G401.6 (cell line): Measurements from ENCODE around the gene KASH5.
"Not testable (repeated sequence)": the region's sequence is repeated elsewhere in the genome, so short reads cannot be mapped to it uniquely, and the experiment has no call there.

ENCODE experiments used
- FAIRE-seq: peaks from 2 replicates; lab custom pipeline; 2012; peaks lifted over from hg19 to GRCh38; lab: Jason Lieb, UNC

The KASH5 gene

DNA sequence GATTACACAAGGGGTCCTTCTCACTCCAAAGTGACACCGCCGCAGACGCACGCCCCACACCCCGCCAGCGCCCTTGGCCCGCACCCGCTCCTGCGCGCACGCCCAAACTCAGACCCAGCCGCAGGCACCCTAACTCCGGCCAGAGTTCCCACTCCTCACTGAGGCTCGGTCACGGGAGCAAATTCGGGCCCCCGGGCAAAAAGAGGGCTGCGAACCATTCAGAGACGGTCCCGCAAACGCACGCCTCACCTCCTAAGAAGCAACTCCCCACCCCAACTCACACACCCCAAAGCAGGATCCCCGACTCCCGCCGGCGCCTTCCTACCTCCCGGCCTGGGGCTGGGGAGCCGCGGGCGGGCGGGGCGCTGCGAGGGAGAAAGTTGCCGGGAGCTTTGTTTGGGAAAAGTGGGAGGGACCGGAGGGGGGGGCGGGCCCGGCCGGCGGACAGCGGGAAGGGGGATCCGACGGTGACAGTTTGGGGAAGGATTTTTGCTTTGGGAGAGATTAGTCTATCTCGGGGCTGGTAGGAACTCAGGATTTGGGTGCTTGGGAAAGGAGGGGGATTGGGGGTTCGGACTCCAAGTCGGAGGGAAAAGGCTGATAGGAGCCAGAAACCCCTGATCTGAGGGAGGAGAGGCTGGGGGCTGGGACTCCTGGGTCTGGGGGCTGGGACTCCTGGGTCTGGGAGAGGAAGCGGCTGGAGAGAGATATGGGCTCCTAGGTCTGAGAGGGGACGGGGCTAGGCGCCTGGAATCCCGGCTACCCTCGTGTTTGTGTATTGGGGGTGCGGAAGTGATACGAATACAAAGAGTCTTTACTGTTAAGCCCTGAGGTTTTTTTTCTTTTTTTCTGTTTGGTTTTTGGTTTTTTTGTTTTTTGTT, 25.8 kb upstream of the KASH5 start, which contains the start of gene TEAD2:
TSS of gene TEAD2 (minus strand) at position 369 of the 881 bp plus-strand sequence. CDS start 2,341 bp downstream, outside the sequence.
- FAIRE-seq = no peak

DNA sequence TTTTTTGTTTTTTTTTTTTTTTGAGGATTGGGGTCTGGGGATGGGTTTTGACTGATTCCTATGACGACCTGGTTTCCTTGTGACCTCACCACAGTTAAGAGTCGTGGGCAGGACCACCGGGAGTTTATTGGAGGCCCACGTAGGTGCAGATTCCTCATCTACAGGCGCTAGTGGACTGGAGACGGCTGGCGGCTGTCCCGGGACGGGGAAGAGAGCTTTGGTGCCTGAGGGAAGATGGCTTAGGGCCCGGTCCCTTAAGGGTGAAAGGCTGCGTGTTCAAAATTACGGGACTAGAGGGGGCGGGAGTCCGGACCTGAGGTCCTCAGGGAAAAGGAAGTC, 25.2 kb upstream of the KASH5 start:
- no peak for FAIRE-seq

- peak; percentile 100 for FAIRE-seq
These were observed 24.6 kb upstream of the KASH5 start, which contains the start of gene DKKL1 for GRCh38 chr19:49363268-49364082. DKKL1 (plus strand) TSS chr19:49363877; CDS start chr19:49363999, 122 bp downstream.

DNA sequence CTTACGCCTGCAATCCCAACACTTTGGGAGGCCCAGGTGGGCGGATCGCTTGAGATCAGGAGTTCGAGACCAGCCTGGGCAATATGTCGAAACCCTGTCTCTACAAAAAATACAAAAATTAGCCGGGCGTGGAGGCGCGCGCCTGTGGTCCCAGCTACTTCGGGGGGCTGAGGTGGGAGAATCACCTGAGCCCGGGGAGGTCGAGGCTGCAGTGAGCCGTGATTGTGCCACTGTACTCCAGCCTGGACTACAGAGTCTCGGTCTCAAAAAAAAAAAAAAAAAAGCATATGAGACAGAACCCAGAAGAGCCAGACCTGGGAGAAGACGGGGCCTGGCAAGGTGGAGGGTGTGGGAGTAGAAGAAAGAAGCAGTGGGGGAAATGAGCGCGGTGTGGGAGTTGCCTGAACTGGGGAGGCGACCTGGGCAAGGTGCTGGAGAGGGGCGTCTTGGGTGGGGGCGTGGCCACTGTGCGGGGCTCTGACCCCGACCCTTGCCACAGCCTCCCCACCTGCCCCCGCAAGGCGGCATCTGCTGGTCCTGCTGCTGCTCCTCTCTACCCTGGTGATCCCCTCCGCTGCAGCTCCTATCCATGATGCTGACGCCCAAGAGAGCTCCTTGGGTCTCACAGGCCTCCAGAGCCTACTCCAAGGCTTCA, 23.8 kb upstream of the KASH5 start:
- FAIRE-seq = no peak

DNA sequence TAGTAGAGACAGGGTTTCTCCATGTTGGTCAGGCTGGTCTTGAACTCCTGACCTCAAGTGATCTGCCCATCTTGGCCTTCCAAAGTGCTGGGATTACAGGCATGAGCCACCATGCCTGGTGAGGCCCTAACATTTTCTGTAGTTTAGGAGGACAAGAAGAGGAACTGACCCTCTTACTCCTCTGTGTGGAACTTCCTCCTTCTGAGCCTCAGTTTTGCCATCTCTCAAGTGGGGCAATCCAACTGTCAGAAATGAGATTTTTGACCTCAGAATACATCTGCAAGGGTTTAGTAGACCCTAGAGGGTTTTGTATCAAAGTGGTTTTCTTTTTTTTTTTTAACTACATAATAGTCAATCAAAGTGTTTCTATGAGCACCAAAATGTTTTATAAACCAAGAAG, 21.9 kb upstream of the KASH5 start:
- FAIRE-seq = no peak

- FAIRE-seq = no peak
These were observed 19.2 kb upstream of the KASH5 start for GRCh38 chr19:49368711-49369358.

GRCh38 chr19:49371184-49371583, 16.9 kb upstream of the KASH5 start:
- FAIRE-seq = no peak

GRCh38 chr19:49373174-49373573, 14.9 kb upstream of the KASH5 start:
- FAIRE-seq = not testable (repeated sequence)

- no peak for FAIRE-seq
These were observed 13.2 kb upstream of the KASH5 start for GRCh38 chr19:49374665-49375434.

GRCh38 chr19:49378512-49378911, 9.5 kb upstream of the KASH5 start:
- no peak for FAIRE-seq

DNA sequence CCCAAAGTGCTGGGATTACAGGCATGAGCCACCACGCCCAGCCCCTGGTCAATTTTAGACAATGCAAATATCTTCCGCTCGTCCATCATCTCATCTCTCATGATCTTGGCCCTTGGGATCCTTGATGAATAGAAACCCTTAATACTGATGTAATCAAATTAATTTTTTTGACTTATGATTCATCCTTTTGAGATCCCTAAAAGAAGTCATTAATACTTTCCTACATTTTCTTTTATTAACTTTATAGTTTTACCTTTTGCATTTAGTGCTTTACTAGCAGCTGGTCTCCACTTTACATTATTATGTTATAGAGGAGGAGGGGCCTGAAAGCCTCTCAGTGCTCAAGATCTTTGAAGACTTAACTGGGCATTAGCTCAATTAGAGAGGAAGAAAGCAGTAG, 7.7 kb upstream of the KASH5 start:
- no peak for FAIRE-seq

DNA sequence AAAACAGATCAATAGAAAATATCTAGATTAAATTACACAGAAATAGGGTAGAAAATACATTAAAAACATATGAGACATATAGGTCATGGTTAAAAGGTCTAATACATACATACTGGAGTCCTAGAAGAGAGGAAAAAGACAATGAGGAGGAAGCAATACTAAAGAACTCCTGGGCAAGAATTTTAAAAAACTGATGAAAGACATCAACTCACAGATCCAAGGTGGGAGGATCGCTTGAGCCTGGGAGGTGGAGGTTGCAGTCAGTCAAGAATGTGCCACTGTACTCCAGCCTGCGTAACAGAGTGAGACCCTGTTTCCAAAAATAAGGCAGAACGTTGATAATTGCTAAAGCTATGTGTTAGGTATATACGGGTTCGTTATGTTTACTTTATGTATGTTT, 5.4 kb upstream of the KASH5 start:
- FAIRE-seq = no peak

DNA sequence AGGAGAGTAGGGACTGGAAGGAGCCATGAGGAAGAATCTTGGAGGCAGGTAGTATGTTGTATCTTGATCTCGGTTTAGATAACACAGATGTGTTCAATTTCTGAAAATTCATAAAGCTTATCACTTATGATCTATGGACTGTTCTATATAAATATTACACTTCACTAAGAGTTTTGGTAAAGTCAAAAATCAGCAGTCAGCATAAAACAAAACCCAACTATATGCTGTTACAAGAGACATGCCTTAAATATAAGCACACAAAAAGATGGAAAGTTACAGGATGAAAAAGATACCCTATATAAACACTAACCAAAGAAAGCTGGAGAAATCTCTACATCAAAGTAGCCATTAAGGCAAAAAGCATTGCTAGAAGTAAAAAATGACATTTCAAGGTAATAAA, 4.5 kb upstream of the KASH5 start:
- no peak for FAIRE-seq

DNA sequence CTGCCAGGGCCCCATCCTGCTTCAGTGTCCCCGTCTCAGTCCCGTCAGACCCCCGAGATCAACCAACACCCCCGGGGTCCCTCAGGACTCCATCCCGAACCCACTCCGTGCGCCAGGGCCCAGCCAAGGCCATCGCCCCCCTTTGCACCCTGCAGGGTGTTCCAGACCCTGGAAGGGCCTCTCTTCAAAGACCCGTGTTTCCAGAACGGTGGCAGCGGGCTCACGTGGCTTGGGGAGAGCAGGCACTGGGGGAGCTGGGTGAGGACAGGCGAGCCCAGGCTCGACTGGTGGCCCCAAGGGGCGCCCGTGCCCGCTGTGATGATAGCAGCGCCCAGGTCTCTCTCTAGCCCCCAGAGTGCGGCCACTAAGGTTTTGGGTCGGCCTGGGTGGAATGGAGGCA, 1.4 kb downstream of the KASH5 start:
- no peak for FAIRE-seq

GRCh38 chr19:49390131-49390928, 2.3 kb downstream of the KASH5 start:
- no peak for FAIRE-seq

DNA sequence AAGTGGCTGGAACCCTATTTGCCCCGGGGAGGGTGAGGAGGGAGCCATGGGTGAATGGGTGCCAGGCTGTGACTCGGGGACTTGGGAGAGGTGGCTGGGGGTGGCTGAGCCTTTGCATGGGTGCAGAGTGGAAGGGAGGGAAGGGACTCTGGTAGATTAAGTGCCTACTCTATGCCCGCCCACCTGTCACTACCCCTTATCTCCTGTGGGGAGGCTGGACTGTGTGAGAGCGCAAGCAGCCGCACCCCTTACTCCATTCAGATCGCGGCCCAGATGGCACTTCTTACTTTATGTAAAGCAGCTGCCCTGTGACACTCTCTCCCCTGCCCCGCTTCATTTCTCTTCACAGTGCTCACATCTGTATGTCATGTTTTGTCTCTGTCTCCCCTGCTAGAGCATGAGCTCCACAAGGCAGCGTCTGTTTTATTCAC, 2.9 kb downstream of the KASH5 start:
- FAIRE-seq = no peak

- peak; percentile 93 for FAIRE-seq
These were observed 3.7 kb downstream of the KASH5 start for GRCh38 chr19:49391581-49392399.

GRCh38 chr19:49393881-49394280, 5.8 kb downstream of the KASH5 start:
- no peak for FAIRE-seq

- FAIRE-seq = no peak
These were observed 7.7 kb downstream of the KASH5 start for GRCh38 chr19:49395581-49396407.
